CD4-positive, CD25-positive, alpha-beta regulatory T cell (primary cell): ENCODE results near the gene DHRS7. TPM values are rescaled to one million over a fixed set of nuclear protein-coding genes. Genes with fewer than 3 reads are reported as not detected.

ENCODE experiments used
- ATAC-seq, 2 donors: fragments of 150-1000 bp; cut with Tn5 transposase; one replicate each; pipeline ENCODE4 v1.10.0; 2021; ENCODE audit warnings: low read depth in 2 of 2, moderate number of reproducible peaks in 2 of 2, moderate library complexity in 1 of 2
- DNase-seq, 3 donors: peaks; one replicate each; pipeline versions ENCODE4 v3.0.0 to v3.0.0-alpha.2; 2012 to 2022; ENCODE audit warnings: mixed read lengths in 1 of 3
- H3K27ac ChIP-seq: one replicate; pipeline ENCODE4 v1.7.0; 2013; ENCODE audit warnings: mild to moderate bottlenecking, low read length; ENCODE audit not compliant: insufficient read depth, poor library complexity, severe bottlenecking
- H3K27me3 ChIP-seq: one replicate; pipeline ENCODE4 v1.7.0; 2013; ENCODE audit warnings: low read length; ENCODE audit not compliant: control insufficient read depth, insufficient read depth
- H3K36me3 ChIP-seq: one replicate; pipeline ENCODE4 v1.7.0; 2013; ENCODE audit warnings: mild to moderate bottlenecking, low read length, moderate library complexity; ENCODE audit not compliant: control insufficient read depth, insufficient read depth
- H3K4me1 ChIP-seq: 2 replicates; pipeline ENCODE4 v1.7.0; 2013; ENCODE audit warnings: mild to moderate bottlenecking, low read length; ENCODE audit not compliant: insufficient read depth, control insufficient read depth, poor library complexity, severe bottlenecking
- H3K4me3 ChIP-seq: one replicate; pipeline ENCODE4 v1.7.0; 2013; ENCODE audit warnings: low read depth, mild to moderate bottlenecking, low read length, moderate library complexity
- H3K9me3 ChIP-seq, 2 experiments: 1 replicate in 1 of 2; 2 replicates in 1 of 2; pipeline ENCODE4 v1.7.0; 2013; ENCODE audit warnings: low read length in 2 of 2, mild to moderate bottlenecking in 1 of 2, moderate library complexity in 1 of 2; ENCODE audit not compliant: control insufficient read depth in 2 of 2
- H3K27ac Mint-ChIP-seq, 3 donors: one replicate each; pipeline ENCODE4 v1.8.0; 2020 to 2022; ENCODE audit warnings: mild to moderate bottlenecking in 3 of 3, mixed read lengths in 3 of 3, moderate library complexity in 2 of 3
- H3K27me3 Mint-ChIP-seq: one replicate; pipeline ENCODE4 v1.8.0; 2022; ENCODE audit warnings: mild to moderate bottlenecking, mixed read lengths
- H3K36me3 Mint-ChIP-seq: one replicate; pipeline ENCODE4 v1.8.0; 2020; ENCODE audit warnings: mixed read lengths
- H3K4me1 Mint-ChIP-seq, 4 donors: one replicate each; pipeline ENCODE4 v1.8.0; 2020 to 2022; ENCODE audit warnings: mixed read lengths in 4 of 4, mild to moderate bottlenecking in 1 of 4
- H3K4me3 Mint-ChIP-seq, 4 donors: one replicate each; pipeline ENCODE4 v1.8.0; 2020 to 2022; ENCODE audit warnings: mild to moderate bottlenecking in 4 of 4, mixed read lengths in 4 of 4, moderate library complexity in 3 of 4
- H3K9me3 Mint-ChIP-seq, 7 donors: one replicate each; pipeline ENCODE4 v1.8.0; 2020 to 2022; ENCODE audit warnings: mixed read lengths in 7 of 7, mild to moderate bottlenecking in 3 of 7, moderate library complexity in 2 of 7
- polyA plus RNA-seq, 4 donors: library from polyadenylated mRNA; unstranded; fragments of 300-500 nt; fragmentation: Illumina TruSeq; gene quantifications; one replicate each; pipeline ENCODE4 v1.2.3, GENCODE V29; 2021
- total RNA-seq: library from RNA; stranded (reverse); gene quantifications from one replicate; pipeline ENCODE4 v1.2.3, GENCODE V29; 2022

DHRS7 gene
- total and polyA plus RNA-seq, 5 donors from 2014 or later = 34.6 to 210 (median 177) TPM

DNA sequence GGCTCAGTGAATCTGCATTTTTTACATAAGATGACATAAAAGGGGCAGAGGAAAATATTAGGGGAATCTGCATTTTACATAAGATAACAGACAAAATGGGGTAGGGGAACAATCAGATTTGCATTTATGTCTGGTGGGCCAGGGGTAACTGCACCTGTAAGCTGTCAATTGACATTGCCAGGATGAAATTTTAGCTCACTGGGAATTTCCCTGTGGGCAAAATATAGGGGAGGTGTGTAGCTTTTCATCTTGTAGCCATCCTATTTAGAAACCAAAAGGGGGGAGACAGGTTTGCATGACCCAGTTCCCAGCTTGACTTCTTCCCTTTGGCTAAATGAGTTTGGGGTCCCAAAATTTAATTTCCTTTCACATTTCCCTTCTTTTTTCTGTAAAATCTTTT is 70.0 kb downstream of the DHRS7 start:
- DNase-seq (no peak), ATAC-seq (no peak)
- H3K4me1 Mint-ChIP-seq = peaks cover 32 to 71% (median 47%) of the 10 kb centered on the region in 4 donors
- Histone ChIP-seq H3K36me3 (peaks cover 4% of the 10 kb centered on the region), H3K27me3 (no peaks in the 10 kb centered on the region), H3K27ac (no peak overlapping the region), H3K4me3 (no peak overlapping the region), H3K4me1 (peaks cover 32% of the 10 kb centered on the region), H3K9me3 (no peaks in the 10 kb centered on the region)
- peaks cover 19% of the 10 kb centered on the region for H3K36me3 Mint-ChIP-seq
- peak overlapping the region in 2 of 3 donors; percentile 24 to 76 for H3K27ac Mint-ChIP-seq
- no peaks in the 10 kb centered on the region for H3K9me3 Mint-ChIP-seq
- H3K4me3 Mint-ChIP-seq = peak overlapping the region in 1 of 4 donors; percentile 32
- H3K27me3 Mint-ChIP-seq = peaks cover 5% of the 10 kb centered on the region

DNA sequence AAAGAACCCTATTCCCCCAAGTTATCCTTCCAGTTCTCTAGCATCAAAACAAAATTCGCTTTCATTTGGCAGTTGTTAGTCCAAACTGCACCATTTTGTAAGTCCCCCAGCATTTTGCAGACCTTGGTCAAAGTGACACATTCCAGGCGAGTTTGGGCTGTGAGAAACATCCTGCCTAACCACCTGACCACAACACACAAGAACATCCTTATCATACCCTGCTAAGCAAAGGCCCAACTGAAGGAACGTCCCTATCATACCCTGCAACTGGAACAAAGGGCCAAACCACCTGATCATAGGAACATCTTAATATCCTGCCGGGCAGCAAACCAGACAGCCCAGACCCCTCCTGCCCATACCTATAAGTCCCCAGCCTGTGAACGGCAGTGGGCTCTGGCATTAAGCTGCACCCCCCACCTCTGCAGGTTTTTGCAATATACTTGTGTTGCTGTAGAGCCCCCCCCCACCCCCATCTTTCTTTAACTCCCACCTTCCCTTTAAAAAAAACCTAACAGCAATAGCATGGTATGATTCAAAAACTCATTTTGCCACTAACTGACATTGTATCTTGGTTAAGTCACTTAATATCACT is 70.8 kb downstream of the DHRS7 start:
- no peaks in the 10 kb centered on the region for H3K9me3 ChIP-seq
- H3K27me3 ChIP-seq = no peaks in the 10 kb centered on the region
- Mint-ChIP-seq H3K36me3 (peaks cover 19% of the 10 kb centered on the region), H3K4me1 (peaks cover 32 to 66% (median 47%) of the 10 kb centered on the region in 4 donors), H3K9me3 (no peaks in the 10 kb centered on the region), H3K27ac (peak overlapping the region; percentile 46 to 98 (median 70)), H3K27me3 (peaks cover 5% of the 10 kb centered on the region), H3K4me3 (peak overlapping the region; percentile 95 to 97 (median 97))
- ATAC-seq = no peak
- peaks cover 32% of the 10 kb centered on the region for H3K4me1 ChIP-seq
- peak overlapping the region; percentile 99 for H3K4me3 ChIP-seq
- peak in 1 of 3 donors; percentile 48 for DNase-seq
- H3K36me3 ChIP-seq = peaks cover 4% of the 10 kb centered on the region
- H3K27ac ChIP-seq = no peak overlapping the region

Other genes starting within 250 kb of the DHRS7 start
- not detected for gene LRRC9, start 245.3 kb downstream of the DHRS7 start, total RNA-seq
- gene LRRC9, start 245.3 kb downstream of the DHRS7 start, polyA plus RNA-seq = not detected
- gene PCNX4, start 73.5 kb downstream of the DHRS7 start, total RNA-seq = 34.7 TPM
- gene PCNX4, start 73.5 kb downstream of the DHRS7 start, polyA plus RNA-seq = 10 to 100 TPM; 14.1 to 18.4 (median 16.2) TPM
- gene PPM1A, start 83.8 kb upstream of the DHRS7 start, total RNA-seq = 83.3 TPM
- gene PPM1A, start 83.8 kb upstream of the DHRS7 start, polyA plus RNA-seq = 10 to 100 TPM; 15.0 to 25.1 (median 20.4) TPM